Measurements from ENCODE around the gene METTL26. TPM values are rescaled to one million over a fixed set of nuclear protein-coding genes. Genes with fewer than 3 reads are reported as not detected.

The METTL26 gene
- total and polyA plus RNA-seq, 2 of the 4 experiments (the other 2 are of a cell fraction), result 46.8 to 128 TPM

DNA sequence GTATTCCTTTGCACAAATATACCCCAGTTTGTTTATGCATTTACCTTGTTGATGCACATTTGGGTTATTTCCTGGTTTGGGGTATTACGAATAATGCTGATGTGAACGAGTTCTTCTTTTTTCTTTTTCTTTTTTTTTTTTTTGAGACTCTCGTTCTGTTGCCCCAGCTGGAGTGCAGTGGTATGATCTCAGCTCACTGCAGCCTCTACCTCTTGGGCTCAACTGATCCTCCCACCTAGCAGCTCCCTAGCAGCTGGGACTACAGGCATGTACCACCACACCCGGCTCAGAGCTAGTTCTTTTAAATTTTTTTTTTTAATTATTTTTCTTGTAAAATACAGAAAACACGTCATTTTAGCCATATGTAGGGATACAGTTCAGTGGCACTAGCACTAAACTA lies 32.2 kb downstream of the METTL26 start:
- no peak for DNase-seq
- Histone ChIP-seq H4K8ac (ENCODE audit: low read depth in 2 of 2, low read length in 2 of 2) (no peak overlapping the region), H3K27ac (ENCODE audit: insufficient read depth, low read length) (no peak overlapping the region), H2AFZ (replicated peaks; ENCODE audit: low read length, poor library complexity) (no peak overlapping the region), H3K9me3 (ENCODE audit: control insufficient read depth, insufficient read depth, low read length) (no peaks in the 10 kb centered on the region; the same call in 1 of the 2 replicates), H4K91ac (ENCODE audit: insufficient read depth, low read depth, low read length) (no peak overlapping the region), H3K56ac (ENCODE audit: extremely low read depth, insufficient read depth, low read length) (no peak overlapping the region), H3K4me2 (ENCODE audit: low read depth, low read length) (no peak overlapping the region), H2BK5ac (ENCODE audit: low read depth, low read length, poor library complexity, severe bottlenecking) (no peak overlapping the region), H2BK120ac (ENCODE audit: low read depth, low read length) (no peak overlapping the region), H3K27me3 (ENCODE audit: control insufficient read depth, insufficient read depth, low read length) (no peaks in the 10 kb centered on the region), H2AK9ac (replicated peaks; ENCODE audit: low read depth, low read length, poor library complexity) (no peak overlapping the region), H3K36me3 (ENCODE audit: control insufficient read depth, insufficient read depth, low read length) (peaks cover 3% of the 10 kb centered on the region; the same call in 1 of the 2 replicates), H2AK5ac (ENCODE audit: low read depth, low read length) (no peak overlapping the region), H3K14ac (replicated peaks; ENCODE audit: low read depth, low read length) (no peak overlapping the region), H3K18ac (ENCODE audit: low read depth, low read length) (no peak overlapping the region), H2BK15ac (ENCODE audit: low read depth, low read length) (no peak overlapping the region), H3K4me3 (ENCODE audit: insufficient read depth, low read depth, low read length) (no peak overlapping the region), H3K4ac (ENCODE audit: low read depth, low read length) (no peak overlapping the region), H3K4me1 (ENCODE audit: control insufficient read depth, insufficient read depth, low read length) (no peaks in the 10 kb centered on the region), H4K20me1 (ENCODE audit: insufficient read depth, low read length) (peaks cover 11% of the 10 kb centered on the region), H3K79me1 (ENCODE audit: low read depth in 1 of 2, low read length in 2 of 2) (peaks cover 17 to 64% of the 10 kb centered on the region in 2 experiments), H3K23ac (ENCODE audit: low read depth, low read length) (no peak overlapping the region), H3K9ac (ENCODE audit: low read depth, low read length) (no peak overlapping the region), H4K5ac (ENCODE audit: low read depth, low read length) (no peak overlapping the region), H3K9me1 (ENCODE audit: insufficient read depth, low read length) (peaks cover 3% of the 10 kb centered on the region; the same call in 1 of the 2 replicates), H2BK20ac (ENCODE audit: low read depth, low read length) (no peak overlapping the region)
- dilution Hi-C loops (cut with HindIII; ENCODE audit: low sequenced_read_pairs, unreplicated experiment), result no loop called here
- TF ChIP-seq CHD1 (IDR thresholded peaks at IDR 0.05; ENCODE audit: low read depth, low read length), result no peak
- TF ChIP-seq POLR2A (IDR thresholded peaks at IDR 0.05; ENCODE audit: low read depth, low read length), result no peak
- TF ChIP-seq RFX5 (IDR thresholded peaks at IDR 0.05; ENCODE audit: low read depth, low read length), result no peak
- no peak for TF ChIP-seq MAFK (IDR thresholded peaks at IDR 0.05; ENCODE audit: low read depth, low read length)
- no peak for TF ChIP-seq NFE2L2 (IDR thresholded peaks at IDR 0.05; ENCODE audit: low read depth, low read length)
- no peak for TF ChIP-seq ELK1 (IDR thresholded peaks at IDR 0.05; ENCODE audit: borderline replicate concordance, low read depth, low read length)
- no peak for TF ChIP-seq RCOR1 (IDR thresholded peaks at IDR 0.05; ENCODE audit: insufficient replicate concordance, low read length)
- TF ChIP-seq BHLHE40 (IDR thresholded peaks at IDR 0.05; ENCODE audit: low read depth, low read length), result no peak
- TF ChIP-seq, protein P1, sequence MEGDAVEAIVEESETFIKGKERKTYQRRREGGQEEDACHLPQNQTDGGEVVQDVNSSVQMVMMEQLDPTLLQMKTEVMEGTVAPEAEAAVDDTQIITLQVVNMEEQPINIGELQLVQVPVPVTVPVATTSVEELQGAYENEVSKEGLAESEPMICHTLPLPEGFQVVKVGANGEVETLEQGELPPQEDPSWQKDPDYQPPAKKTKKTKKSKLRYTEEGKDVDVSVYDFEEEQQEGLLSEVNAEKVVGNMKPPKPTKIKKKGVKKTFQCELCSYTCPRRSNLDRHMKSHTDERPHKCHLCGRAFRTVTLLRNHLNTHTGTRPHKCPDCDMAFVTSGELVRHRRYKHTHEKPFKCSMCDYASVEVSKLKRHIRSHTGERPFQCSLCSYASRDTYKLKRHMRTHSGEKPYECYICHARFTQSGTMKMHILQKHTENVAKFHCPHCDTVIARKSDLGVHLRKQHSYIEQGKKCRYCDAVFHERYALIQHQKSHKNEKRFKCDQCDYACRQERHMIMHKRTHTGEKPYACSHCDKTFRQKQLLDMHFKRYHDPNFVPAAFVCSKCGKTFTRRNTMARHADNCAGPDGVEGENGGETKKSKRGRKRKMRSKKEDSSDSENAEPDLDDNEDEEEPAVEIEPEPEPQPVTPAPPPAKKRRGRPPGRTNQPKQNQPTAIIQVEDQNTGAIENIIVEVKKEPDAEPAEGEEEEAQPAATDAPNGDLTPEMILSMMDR (conservative IDR thresholded peaks at IDR 0.05; ENCODE audit: low read depth, low read length), result no peak
- TF ChIP-seq RAD21 (IDR thresholded peaks at IDR 0.05; ENCODE audit: low read length), result no peak
- no peak for TF ChIP-seq MAZ (IDR thresholded peaks at IDR 0.05; ENCODE audit: borderline replicate concordance, low read depth, low read length)
- no peak for TF ChIP-seq CEBPB (IDR thresholded peaks at IDR 0.05; ENCODE audit: low read depth, low read length)
- TF ChIP-seq SMC3 (IDR thresholded peaks at IDR 0.05; ENCODE audit: low read depth, low read length), result no peak
- no peak for TF ChIP-seq MXI1 (IDR thresholded peaks at IDR 0.05; ENCODE audit: borderline replicate concordance, low read depth, low read length)
- TF ChIP-seq, protein P2, sequence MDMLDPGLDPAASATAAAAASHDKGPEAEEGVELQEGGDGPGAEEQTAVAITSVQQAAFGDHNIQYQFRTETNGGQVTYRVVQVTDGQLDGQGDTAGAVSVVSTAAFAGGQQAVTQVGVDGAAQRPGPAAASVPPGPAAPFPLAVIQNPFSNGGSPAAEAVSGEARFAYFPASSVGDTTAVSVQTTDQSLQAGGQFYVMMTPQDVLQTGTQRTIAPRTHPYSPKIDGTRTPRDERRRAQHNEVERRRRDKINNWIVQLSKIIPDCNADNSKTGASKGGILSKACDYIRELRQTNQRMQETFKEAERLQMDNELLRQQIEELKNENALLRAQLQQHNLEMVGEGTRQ (IDR thresholded peaks at IDR 0.05; ENCODE audit: low read depth, low read length), result no peak
- TF ChIP-seq FOS (IDR thresholded peaks at IDR 0.05; ENCODE audit: low read depth, low read length), result no peak
- ChIA-PET CTCF (no interaction called here), POLR2A (ENCODE audit: unreplicated experiment) (no interaction called here)
- in situ Hi-C loops (cut with MboI; ENCODE audit: low sequenced_read_pairs), result no loop called here
- 87% methylated on average over 3 of the region's 5 CpGs; no CpG with 5 or more reads in 1 of the 2 experiments for WGBS, 2 experiments (ENCODE audit: extremely low coverage in 2 of 2, insufficient read length in 1 of 2)
- no TSS peak for BruUV-seq (replicated peaks)
- intact Hi-C loops (cut with micrococcal nuclease), result no loop called here
- no peak for ATAC-seq (ENCODE audit: low read depth)

Data from IMR-90 (cell line).